Cerebellar nuclear complex (tissue), 1 donor: ENCODE results near the gene ATP9B.
"Not testable (repeated sequence)": the region's sequence is repeated elsewhere in the genome, so short reads cannot be mapped to it uniquely, and the experiment has no call there.

Experiments
- DNase-seq, 2 experiments: peaks; one replicate each; lab custom pipeline; 2025; lab: John Stamatoyannopoulos, UW

ATP9B gene

GRCh38 chr18:79361766-79362522, 292.8 kb downstream of the ATP9B start:
- DNase-seq: no peak

DNA sequence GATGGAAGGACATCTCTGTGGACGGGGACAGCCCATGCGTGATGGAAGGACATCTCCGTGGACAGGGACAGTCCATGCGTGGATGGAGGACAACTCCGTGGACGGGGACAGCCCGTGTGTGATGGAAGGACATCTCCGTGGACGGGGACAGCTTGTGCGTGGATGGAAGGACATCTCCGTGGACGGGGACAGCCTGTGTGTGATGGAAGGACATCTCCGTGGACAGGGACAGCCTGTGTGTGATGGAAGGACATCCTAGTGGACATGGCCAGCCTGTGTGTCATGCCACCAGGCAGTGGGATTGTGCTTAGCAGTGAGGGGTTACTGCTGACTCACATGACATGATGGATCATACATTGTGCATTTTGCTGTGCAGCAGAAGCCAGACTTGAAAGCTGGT, 296.5 kb downstream of the ATP9B start:
- DNase-seq: no peak

DNA sequence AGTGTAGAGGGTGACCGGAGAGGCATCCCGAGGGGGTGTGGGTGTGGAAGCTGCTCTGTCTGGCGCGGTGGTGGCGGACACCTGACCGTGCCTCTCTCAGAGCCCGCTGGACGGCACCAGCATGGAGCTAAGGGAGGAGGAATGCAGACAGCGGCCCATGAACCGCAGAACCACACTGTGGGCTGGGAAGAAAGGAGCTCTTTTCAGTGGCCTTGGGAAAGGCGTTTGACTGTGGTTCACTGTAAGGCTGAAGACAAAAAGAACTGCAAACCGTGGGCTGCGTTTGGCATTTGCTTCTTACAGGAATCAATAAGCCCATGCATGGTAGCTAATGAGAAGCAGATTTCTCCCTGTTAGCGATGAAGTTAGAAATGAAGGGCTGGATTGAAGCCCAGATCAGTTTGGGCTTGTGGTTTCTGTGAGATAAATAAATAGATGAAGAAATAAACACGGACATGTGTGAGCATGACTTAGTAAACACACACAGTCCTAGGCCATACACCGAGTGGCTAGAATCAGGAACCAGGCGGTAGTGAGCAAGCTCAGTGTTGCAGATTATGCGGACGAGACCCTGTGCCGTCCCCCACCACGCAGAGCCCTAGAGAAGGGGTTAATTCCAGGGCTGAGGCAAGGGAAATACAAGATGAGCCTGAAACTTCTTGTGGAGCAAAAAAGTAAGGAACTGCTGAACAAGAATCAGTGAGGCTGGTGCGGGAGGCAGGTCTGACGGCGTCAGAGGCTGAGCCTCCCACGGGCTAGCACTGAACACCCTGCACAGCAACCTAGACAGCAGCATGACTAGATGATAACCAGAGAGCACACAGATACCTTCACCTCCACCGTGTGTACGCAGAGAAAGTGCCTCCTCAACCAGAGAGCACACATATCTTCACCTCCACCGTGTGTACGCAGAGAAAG, 297.2 kb downstream of the ATP9B start:
- DNase-seq: no peak

GRCh38 chr18:79367480-79367879, 298.3 kb downstream of the ATP9B start:
- DNase-seq: no peak

DNA sequence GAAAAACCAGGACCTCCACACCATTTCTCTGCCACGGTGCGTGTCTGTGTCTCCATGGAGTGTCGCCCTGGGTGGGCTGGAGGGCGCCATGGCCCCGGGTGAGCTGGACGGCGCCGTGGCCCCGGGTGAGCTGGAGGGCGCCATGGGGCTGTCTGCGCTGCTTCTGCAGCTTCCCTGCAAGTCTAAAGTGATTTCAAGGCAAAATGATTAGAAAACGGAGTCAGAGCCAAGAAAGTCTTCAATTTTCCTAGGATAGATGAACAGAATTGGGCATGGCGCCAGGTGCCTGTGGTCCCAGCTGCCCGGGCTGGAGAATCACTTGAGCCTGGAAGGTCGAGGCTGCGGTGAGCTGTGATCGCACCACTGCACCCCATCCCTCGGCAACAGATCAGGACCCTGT, 298.8 kb downstream of the ATP9B start:
- no peak for DNase-seq

DNA sequence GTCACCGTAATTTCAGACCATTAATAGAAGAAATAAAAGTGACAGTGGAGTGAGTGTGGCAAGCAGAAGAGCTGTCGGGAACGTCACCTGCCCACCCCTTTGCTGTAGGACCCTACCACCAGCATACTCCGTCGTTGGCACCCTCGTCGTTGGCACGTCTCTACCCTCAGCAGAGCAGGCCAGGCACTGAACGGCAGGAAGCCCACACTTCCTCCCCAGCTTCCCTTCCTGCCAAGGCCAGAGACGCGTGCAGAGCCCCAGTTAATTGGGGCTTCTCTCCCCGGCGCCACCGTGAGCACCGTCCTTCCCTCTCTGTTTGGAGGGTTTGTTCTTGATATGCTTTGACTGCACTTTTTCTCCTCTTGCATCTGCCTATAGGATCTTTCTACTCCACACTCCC, 299.5 kb downstream of the ATP9B start:
- DNase-seq: no peak

DNA sequence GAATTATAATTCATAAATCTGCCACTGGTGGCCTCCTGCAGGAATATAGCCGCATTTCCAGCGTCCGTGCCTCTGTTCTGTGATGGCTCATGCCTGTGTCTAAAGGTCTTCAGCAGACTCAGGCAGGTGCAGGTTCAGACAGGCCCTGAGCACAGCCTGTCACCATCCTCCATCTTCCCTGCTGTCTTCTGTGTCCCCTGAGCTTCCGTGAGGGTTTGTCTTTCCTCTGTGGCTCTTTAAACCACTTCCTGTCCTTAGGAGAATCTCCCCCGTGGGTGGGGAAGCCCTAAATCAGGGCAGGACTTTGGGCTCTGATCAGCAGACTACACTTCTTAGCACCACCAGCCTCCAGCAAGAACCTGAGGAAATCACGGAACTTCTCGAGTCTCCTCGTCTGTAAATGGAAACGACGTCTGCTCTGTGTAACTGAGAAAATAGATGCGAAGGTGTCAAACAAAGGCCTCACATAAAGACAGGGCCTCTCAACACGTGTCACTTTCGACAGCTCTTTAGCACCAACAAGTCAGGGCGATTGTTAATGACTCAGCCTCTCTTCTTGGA, 302.4 kb downstream of the ATP9B start:
- DNase-seq: no peak

DNA sequence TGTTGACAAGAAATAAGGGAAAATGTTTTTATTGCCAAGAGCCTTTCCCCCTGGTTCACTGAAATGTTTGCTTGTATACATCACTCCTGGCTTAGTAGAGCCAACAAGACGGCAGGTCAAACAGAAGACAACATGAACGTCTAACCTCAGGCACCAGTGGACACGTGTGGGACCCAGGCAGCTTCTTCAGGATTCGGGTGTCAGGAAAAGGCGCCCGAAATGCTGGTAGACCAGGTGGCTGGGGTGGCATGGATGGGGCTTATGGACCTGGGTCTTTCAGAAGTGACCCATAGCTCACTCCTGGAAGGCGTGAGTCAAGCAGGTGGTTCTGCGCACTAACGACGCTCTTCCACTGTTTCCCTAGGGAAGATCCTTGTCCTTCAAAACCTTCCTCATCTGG, 303.3 kb downstream of the ATP9B start:
- no peak for DNase-seq

- no peak for DNase-seq
These were observed 303.8 kb downstream of the ATP9B start for GRCh38 chr18:79372991-79373390.

GRCh38 chr18:79373736-79374135, 304.5 kb downstream of the ATP9B start:
- DNase-seq: no peak

DNA sequence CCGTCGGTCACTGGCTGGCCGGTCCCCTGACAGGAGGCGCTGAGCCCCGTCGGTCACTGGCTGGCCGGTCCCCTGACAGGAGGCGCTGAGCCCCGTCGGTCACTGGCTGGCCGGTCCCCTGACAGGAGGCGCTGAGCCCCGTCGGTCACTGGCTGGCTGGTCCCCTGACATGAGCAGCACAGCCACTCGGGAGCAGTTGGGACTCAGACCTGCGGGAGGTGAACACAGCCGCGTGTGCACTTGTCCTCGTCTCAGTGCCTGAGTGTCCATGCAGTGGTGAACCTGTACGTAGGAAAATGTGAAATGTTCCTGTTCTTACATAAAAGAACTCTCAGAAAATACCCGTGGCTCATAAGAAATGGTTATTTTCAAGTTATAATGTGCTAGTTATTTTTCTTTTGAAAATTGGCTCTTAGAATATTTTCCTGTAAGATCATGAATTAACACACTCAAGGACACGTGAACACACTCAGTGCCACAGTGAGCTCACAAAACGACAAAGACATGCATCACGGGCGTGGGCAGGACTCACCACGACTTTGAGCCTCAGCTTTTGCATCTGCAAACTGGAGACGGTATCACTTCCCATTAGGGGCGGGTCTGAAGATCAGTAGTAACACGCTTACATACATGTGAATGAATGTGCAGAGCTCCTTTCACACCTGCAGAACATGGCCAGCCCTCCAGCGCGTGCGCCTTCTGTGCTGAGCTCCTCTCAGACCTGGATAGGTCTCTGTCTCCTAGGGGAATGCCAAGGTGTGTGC, 305.4 kb downstream of the ATP9B start:
- no peak for DNase-seq

DNA sequence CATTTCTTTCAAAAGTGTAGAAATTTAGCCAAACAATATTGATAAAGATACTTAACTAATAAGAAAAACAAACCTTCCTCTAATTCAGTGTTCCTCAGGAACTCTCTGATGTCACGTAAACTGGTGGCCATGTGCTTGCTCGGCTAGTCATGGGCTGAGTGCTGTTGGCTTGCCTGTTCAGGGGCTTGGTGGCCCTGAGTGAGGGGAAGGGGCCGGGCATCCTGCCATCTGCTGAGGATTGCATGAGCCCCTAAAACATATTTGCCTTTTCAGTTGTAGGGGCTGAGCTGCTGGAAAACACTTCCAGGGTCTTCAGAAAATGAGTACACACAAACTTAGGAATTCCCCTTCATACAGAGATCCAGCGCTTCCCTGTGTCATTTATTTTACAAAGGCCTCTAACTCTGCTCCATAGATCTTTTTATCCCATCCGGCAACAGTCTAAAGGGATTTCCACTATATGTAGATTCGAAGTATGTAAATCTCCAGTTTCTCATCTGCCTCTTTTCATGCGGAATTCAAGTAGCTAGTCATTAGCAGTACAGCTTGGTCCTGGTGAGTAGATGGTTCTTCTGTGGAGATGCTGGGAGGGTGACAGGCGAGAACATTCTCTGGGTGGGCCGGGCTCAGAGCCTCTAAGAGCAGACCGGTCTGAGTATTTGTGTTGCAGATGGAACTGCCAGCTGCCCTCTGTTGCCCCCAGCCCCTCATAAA, 306.4 kb downstream of the ATP9B start:
- no peak for DNase-seq

GRCh38 chr18:79376661-79377060, 307.5 kb downstream of the ATP9B start:
- not testable (repeated sequence) for DNase-seq

GRCh38 chr18:79377187-79377891, 308.1 kb downstream of the ATP9B start:
- DNase-seq: no peak

GRCh38 chr18:79378536-79379250, 309.5 kb downstream of the ATP9B start:
- no peak for DNase-seq

DNA sequence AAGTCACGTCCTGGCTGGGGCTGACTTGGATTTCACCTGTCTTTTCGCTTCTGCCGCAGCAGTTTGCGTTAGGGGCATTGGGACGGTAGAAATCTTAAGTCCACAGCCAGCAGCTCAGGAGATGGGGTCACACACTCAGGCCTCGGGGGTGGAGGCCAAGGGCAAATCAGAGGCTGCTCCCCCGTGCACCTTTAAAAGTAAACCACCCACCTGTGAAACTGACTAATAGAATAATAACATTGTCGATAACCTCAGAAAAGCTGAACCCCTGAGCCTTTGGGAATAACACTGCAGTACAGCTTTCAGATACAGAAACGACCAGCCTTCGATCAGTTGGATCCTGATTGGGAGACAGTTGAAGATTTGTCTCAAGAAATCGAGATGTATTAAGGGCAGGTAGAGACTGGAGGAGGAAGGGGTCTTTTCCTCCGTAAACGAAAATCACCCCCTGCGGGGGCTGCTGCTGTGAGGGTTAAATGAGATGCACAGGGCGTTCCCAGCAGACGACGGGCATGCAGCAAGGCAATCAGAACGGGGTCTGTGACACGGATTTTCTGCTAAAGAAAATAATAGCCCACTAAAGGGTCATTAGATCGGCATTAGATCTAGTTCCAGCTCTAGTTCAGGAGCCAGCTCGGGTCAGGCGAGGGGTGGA, 310.2 kb downstream of the ATP9B start:
- DNase-seq: no peak

- DNase-seq: no peak
These were observed 311.0 kb downstream of the ATP9B start for GRCh38 chr18:79379931-79380815.
